22Rv1 (cell line): Measurements from ENCODE around the gene LRRC8B.

Experiments
- CTCF ChIP-seq: fragments of 450-650 bp; IDR thresholded peaks from 2 replicates; pipeline ENCODE4 v1.5.1; 2017; ENCODE audit warnings: mild to moderate bottlenecking
- ZFX ChIP-seq: fragments of 450-650 bp; IDR thresholded peaks from 2 replicates; pipeline ENCODE4 v1.6.1; 2017; ENCODE audit warnings: antibody characterized with exemption, borderline replicate concordance

GRCh38 chr1:89531480-89532139 is 7.0 kb downstream of the LRRC8B start:
- TF ChIP-seq CTCF (no peak), ZFX (no peak)
